Ishikawa (cell line): Measurements from ENCODE around the gene LECT2.
A peak's percentile ranks its signal among the peaks of the same experiment; 100 is the strongest.

ENCODE experiments used
- CEBPB ChIP-seq: IDR thresholded peaks from 2 replicates; pipeline ENCODE4 v1.6.1; 2012
- CREB1 ChIP-seq: IDR thresholded peaks from 2 replicates; pipeline ENCODE4 v1.6.1; 2012; ENCODE audit warnings: low read depth
- EGR1 ChIP-seq: IDR thresholded peaks from 2 replicates; pipeline ENCODE4 v1.6.1; 2012
- EP300 ChIP-seq: IDR thresholded peaks from 2 replicates; pipeline ENCODE4 v1.6.1; 2012; ENCODE audit warnings: borderline replicate concordance
- FOXM1 ChIP-seq: IDR thresholded peaks from 2 replicates; pipeline ENCODE4 v1.6.1; 2012; ENCODE audit warnings: low read depth, borderline replicate concordance
- NFIC ChIP-seq: IDR thresholded peaks from 2 replicates; pipeline ENCODE4 v1.6.1; 2012
- RAD21 ChIP-seq: IDR thresholded peaks from 2 replicates; pipeline ENCODE4 v1.6.1; 2012; ENCODE audit warnings: low read depth
- TAF1 ChIP-seq: IDR thresholded peaks from 2 replicates; pipeline ENCODE4 v1.6.1; 2012; ENCODE audit warnings: low read depth, mild to moderate bottlenecking
- TCF12 ChIP-seq: IDR thresholded peaks from 2 replicates; pipeline ENCODE4 v1.6.1; 2012; ENCODE audit warnings: low read depth
- TEAD4 ChIP-seq: IDR thresholded peaks from 2 replicates; pipeline ENCODE4 v1.6.1; 2012
- YY1 ChIP-seq: IDR thresholded peaks from 2 replicates; pipeline ENCODE4 v1.6.1; 2012; ENCODE audit warnings: low read depth
- ZBTB7A ChIP-seq: IDR thresholded peaks from 2 replicates; pipeline ENCODE4 v1.6.1; 2012; ENCODE audit warnings: low read depth
- TF ChIP-seq, protein P1 (sequence below): IDR thresholded peaks from 2 replicates; pipeline ENCODE4 v1.6.1; 2012
- TF ChIP-seq, protein P2 (sequence below): IDR thresholded peaks from 2 replicates; pipeline ENCODE4 v1.6.1; 2012; ENCODE audit warnings: low read depth, mild to moderate bottlenecking
- TF ChIP-seq, protein P3 (sequence below): IDR thresholded peaks from 2 replicates; pipeline ENCODE4 v1.6.1; 2012

LECT2 gene

DNA sequence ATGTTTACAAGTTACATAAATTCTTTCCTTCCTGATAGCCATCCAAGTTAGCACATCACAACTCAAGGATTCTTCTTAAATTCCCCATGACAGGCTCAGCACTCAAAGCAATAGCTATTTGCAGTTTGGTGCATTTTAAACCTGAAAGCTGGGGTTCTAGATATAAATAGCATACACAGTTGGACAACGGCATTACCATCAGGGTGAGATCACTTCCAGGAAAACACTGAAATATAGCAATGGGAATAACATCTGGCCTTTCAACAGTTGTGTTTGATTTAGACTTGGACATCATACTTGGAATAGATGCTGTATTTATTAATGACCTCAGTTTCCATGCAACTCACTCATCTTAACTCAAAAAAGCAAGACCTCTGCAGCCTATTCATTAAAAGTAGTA, 24.7 kb upstream of the LECT2 start:
- TF ChIP-seq, protein P1, sequence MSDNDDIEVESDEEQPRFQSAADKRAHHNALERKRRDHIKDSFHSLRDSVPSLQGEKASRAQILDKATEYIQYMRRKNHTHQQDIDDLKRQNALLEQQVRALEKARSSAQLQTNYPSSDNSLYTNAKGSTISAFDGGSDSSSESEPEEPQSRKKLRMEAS: no peak

DNA sequence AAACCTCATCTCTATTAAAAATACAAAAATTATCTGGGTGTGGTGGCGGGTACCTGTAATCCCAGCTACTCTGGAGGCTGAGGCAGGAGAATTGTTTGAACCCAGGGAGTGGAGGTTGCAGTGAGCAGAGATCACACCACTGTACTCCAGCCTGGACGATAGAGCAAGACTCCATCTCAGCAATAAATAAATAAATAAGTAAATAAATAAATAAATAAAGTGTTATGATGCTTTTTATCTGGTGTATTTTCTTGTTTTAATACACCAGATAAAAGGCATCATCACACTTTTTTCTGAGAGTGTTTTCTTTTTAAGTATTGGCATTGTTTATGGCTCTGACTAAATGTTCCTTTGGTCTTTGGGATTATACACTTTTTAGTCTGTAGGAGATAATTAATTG, 24.2 kb upstream of the LECT2 start:
- no peak for TF ChIP-seq EP300
- no peak for TF ChIP-seq TAF1
- no peak for TF ChIP-seq CREB1
- TF ChIP-seq, protein P2, sequence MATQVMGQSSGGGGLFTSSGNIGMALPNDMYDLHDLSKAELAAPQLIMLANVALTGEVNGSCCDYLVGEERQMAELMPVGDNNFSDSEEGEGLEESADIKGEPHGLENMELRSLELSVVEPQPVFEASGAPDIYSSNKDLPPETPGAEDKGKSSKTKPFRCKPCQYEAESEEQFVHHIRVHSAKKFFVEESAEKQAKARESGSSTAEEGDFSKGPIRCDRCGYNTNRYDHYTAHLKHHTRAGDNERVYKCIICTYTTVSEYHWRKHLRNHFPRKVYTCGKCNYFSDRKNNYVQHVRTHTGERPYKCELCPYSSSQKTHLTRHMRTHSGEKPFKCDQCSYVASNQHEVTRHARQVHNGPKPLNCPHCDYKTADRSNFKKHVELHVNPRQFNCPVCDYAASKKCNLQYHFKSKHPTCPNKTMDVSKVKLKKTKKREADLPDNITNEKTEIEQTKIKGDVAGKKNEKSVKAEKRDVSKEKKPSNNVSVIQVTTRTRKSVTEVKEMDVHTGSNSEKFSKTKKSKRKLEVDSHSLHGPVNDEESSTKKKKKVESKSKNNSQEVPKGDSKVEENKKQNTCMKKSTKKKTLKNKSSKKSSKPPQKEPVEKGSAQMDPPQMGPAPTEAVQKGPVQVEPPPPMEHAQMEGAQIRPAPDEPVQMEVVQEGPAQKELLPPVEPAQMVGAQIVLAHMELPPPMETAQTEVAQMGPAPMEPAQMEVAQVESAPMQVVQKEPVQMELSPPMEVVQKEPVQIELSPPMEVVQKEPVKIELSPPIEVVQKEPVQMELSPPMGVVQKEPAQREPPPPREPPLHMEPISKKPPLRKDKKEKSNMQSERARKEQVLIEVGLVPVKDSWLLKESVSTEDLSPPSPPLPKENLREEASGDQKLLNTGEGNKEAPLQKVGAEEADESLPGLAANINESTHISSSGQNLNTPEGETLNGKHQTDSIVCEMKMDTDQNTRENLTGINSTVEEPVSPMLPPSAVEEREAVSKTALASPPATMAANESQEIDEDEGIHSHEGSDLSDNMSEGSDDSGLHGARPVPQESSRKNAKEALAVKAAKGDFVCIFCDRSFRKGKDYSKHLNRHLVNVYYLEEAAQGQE: no peak
- no peak for TF ChIP-seq FOXM1
- no peak for TF ChIP-seq ZBTB7A
- no peak for TF ChIP-seq TEAD4
- TF ChIP-seq CEBPB: no peak
- no peak for TF ChIP-seq YY1
- no peak for TF ChIP-seq RAD21
- no peak for TF ChIP-seq TCF12

DNA sequence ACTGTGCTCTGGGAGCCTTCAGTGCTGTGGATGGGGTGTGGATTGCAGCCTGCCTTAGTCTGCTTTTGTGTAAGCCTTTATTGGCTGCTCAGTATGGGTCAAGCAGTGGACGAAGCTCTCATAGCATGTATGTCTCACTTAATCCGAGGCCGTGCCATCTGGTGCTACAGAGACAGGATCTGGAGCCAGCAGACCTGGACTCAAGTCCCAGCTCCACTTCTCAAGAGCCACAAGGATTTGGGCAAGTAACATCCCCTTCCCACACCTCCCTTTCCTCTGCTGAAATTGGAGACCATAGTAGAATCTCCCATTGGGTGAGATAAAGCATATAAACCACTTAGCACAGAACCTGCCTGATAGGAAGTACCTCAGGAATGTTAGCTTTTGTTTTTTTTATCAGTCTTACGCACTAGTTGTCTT, 23.4 kb upstream of the LECT2 start:
- TF ChIP-seq CREB1 (no peak), ZBTB7A (no peak), CEBPB (no peak), EGR1 (no peak), TAF1 (no peak), TCF12 (no peak), EP300 (no peak)
- TF ChIP-seq, protein P2: no peak
- TF ChIP-seq, protein P1: no peak

DNA sequence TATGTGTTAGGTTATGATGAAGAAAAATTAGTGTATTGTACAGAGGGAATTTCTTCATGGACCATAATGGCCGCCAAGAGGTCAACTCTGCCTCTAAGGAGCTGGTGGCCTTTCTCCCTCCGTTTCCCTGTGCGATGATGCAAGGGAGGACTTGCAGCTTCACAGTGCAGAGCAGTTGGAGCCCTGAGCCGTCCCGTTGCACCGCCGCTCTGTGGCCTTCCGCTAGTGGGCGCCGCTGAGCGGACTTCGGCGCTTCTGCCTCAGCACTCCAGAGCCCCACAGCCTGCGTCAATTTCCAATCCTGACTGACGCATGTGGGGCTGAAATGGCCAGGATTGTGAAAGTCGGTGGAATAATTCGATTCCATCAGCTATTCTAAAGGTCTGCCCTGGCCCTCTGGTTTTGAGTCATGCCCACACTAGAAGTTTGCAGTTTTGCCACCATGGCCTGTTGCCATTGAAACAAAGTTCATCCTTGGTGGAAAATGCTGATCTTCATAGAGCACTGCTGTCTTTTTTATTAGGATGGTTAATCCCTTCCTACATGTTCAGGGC, 22.7 kb upstream of the LECT2 start:
- TF ChIP-seq TCF12 (no peak), RAD21 (peak; percentile 41; the same call in 1 of the 2 replicates), TAF1 (no peak)

DNA sequence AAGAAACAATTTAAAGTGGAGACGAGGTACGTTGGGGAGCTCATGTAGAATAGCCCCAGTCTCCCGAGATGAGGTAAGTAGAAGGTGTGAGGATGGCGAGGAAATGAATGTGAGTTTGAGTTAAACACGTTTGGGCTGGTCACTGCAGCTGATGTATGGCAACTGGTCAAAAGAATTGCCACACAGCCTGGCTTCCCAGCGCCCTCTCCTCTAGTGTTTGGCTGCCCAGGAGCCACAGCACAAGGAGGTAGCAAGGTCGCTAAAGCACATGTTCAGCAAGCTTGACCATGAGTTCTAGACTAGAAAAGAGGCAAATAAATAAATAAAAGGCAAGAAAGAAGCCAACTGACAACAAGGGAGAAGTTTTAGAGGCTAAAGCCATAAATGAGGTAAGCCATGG, 21.4 kb upstream of the LECT2 start:
- TF ChIP-seq NFIC (no peak), ZBTB7A (no peak), EP300 (no peak), EGR1 (no peak), CEBPB (no peak), CREB1 (no peak), YY1 (no peak), TAF1 (no peak), TEAD4 (no peak), FOXM1 (no peak), RAD21 (no peak), TCF12 (no peak)
- TF ChIP-seq, protein P2: no peak
- TF ChIP-seq, protein P3, sequence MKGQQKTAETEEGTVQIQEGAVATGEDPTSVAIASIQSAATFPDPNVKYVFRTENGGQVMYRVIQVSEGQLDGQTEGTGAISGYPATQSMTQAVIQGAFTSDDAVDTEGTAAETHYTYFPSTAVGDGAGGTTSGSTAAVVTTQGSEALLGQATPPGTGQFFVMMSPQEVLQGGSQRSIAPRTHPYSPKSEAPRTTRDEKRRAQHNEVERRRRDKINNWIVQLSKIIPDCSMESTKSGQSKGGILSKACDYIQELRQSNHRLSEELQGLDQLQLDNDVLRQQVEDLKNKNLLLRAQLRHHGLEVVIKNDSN: no peak
- TF ChIP-seq, protein P1: no peak

DNA sequence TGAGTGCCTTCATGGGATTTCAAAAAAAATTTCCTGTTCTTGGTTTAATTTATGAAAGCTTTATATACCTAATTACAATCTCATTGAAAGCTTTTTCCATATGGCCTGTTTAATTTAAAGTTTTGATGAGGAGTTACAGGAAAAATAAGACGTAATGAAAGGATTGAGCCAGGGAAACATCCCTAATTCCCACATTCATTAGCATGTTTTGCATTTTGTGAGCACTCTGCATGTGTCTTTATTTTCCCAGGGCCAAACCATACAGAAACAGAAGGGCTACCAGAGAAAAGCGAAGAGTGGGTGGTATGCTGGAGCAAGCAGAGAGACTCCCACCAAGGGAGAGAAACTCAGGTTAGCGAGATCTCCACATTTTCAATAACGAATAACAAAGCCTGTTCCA, 20.3 kb upstream of the LECT2 start:
- TF ChIP-seq TCF12: no peak
- TF ChIP-seq EP300: no peak
- TF ChIP-seq TAF1: no peak
- no peak for TF ChIP-seq ZBTB7A
- TF ChIP-seq CEBPB: no peak
- TF ChIP-seq RAD21: no peak
- TF ChIP-seq TEAD4: no peak
- TF ChIP-seq FOXM1: no peak
- TF ChIP-seq, protein P3: no peak
- TF ChIP-seq YY1: no peak
- TF ChIP-seq NFIC: no peak
- TF ChIP-seq CREB1: no peak
- TF ChIP-seq EGR1: no peak
- TF ChIP-seq, protein P1: no peak
- TF ChIP-seq, protein P2: no peak
